ENCODE measurements around the gene TMEM119.

Gene TMEM119

GRCh38 chr12:108603743-108604142 lies 5.9 kb upstream of the TMEM119 start:
- TF ChIP-seq CTCF (IDR thresholded peaks at IDR 0.05): no peak
- Histone ChIP-seq H3K27me3 (peaks cover 0 to 12% of the 10 kb centered on the region in 2 donors), H3K4me1 (no peaks in the 10 kb centered on the region), H3K4me3 (no peak overlapping the region), H3K27ac (no peak overlapping the region), H3K36me3 (no peaks in the 10 kb centered on the region), H3K9me3 (no peaks in the 10 kb centered on the region)
- intact Hi-C loops (cut with DNase I; ENCODE audit: low total_unique reads): no loop called here
- no peak for DNase-seq

GRCh38 chr12:108602976-108603704 lies 5.3 kb upstream of the TMEM119 start:
- Histone ChIP-seq H3K36me3 (no peaks in the 10 kb centered on the region), H3K4me1 (no peaks in the 10 kb centered on the region), H3K9me3 (no peaks in the 10 kb centered on the region), H3K27ac (no peak overlapping the region), H3K4me3 (no peak overlapping the region), H3K27me3 (peaks cover 0 to 12% of the 10 kb centered on the region in 2 donors)
- DNase-seq: no peak
- intact Hi-C loops (cut with DNase I; ENCODE audit: low total_unique reads): no loop called here
- no peak for TF ChIP-seq CTCF (IDR thresholded peaks at IDR 0.05)

GRCh38 chr12:108602209-108602705 lies 4.4 kb upstream of the TMEM119 start:
- no peak for DNase-seq
- H3K27me3 ChIP-seq: peaks cover 0 to 18% of the 10 kb centered on the region in 2 donors
- H3K27ac ChIP-seq: no peak overlapping the region
- H3K9me3 ChIP-seq: no peaks in the 10 kb centered on the region
- no peak for TF ChIP-seq CTCF (IDR thresholded peaks at IDR 0.05)
- H3K36me3 ChIP-seq: no peaks in the 10 kb centered on the region
- intact Hi-C loops (cut with DNase I; ENCODE audit: low total_unique reads): no loop called here
- H3K4me3 ChIP-seq: no peak overlapping the region
- H3K4me1 ChIP-seq: no peaks in the 10 kb centered on the region

- TF ChIP-seq CTCF (IDR thresholded peaks at IDR 0.05): no peak
- no peak overlapping the region for H3K4me3 ChIP-seq
- DNase-seq: no peak
- H3K27me3 ChIP-seq: peaks cover 0 to 28% of the 10 kb centered on the region in 2 donors
- no peak overlapping the region for H3K27ac ChIP-seq
- intact Hi-C loops (cut with DNase I; ENCODE audit: low total_unique reads): no loop called here
- H3K36me3 ChIP-seq: no peaks in the 10 kb centered on the region
- no peaks in the 10 kb centered on the region for H3K9me3 ChIP-seq
- no peaks in the 10 kb centered on the region for H3K4me1 ChIP-seq
These were observed 2.8 kb upstream of the TMEM119 start for GRCh38 chr12:108600702-108601007.

GRCh38 chr12:108599948-108600701 lies 2.2 kb upstream of the TMEM119 start:
- TF ChIP-seq CTCF (IDR thresholded peaks at IDR 0.05): no peak
- no peaks in the 10 kb centered on the region for H3K36me3 ChIP-seq
- H3K4me1 ChIP-seq: no peaks in the 10 kb centered on the region
- no peak for DNase-seq
- intact Hi-C loops (cut with DNase I; ENCODE audit: low total_unique reads): no loop called here
- H3K9me3 ChIP-seq: no peaks in the 10 kb centered on the region
- peaks cover 0 to 32% of the 10 kb centered on the region in 2 donors for H3K27me3 ChIP-seq
- H3K27ac ChIP-seq: no peak overlapping the region
- no peak overlapping the region for H3K4me3 ChIP-seq
